Endometrium (tissue), 2 donors: ENCODE measurements around the gene TSPAN18.

ENCODE experiments used
- FAIRE-seq: peaks from 2 replicates; lab custom pipeline; 2012; peaks lifted over from hg19 to GRCh38; lab: Jason Lieb, UNC
- donor health status: control.
- donor health status: control.

TSPAN18 gene

GRCh38 chr11:44759743-44760476 is 33.1 kb downstream of the TSPAN18 start:
- no peak for FAIRE-seq

GRCh38 chr11:44760477-44760872 is 33.7 kb downstream of the TSPAN18 start:
- FAIRE-seq, result no peak

GRCh38 chr11:44760917-44761550 is 34.3 kb downstream of the TSPAN18 start:
- FAIRE-seq, result no peak

- no peak for FAIRE-seq
These were observed 34.8 kb downstream of the TSPAN18 start for GRCh38 chr11:44761551-44761961.

- FAIRE-seq, result no peak
These were observed 36.5 kb downstream of the TSPAN18 start for GRCh38 chr11:44763121-44763820.

- FAIRE-seq, result no peak
These were observed 37.8 kb downstream of the TSPAN18 start for GRCh38 chr11:44764583-44764982.

GRCh38 chr11:44765026-44765595 is 38.3 kb downstream of the TSPAN18 start:
- no peak for FAIRE-seq

- FAIRE-seq, result no peak
These were observed 38.9 kb downstream of the TSPAN18 start for GRCh38 chr11:44765676-44766075.

- no peak for FAIRE-seq
These were observed 39.6 kb downstream of the TSPAN18 start for GRCh38 chr11:44766112-44766971.

GRCh38 chr11:44766972-44767278 is 40.2 kb downstream of the TSPAN18 start:
- no peak for FAIRE-seq

GRCh38 chr11:44767421-44767820 is 40.7 kb downstream of the TSPAN18 start:
- FAIRE-seq, result no peak

GRCh38 chr11:44770401-44770800 is 43.6 kb downstream of the TSPAN18 start:
- FAIRE-seq, result no peak

- FAIRE-seq, result no peak
These were observed 44.5 kb downstream of the TSPAN18 start for GRCh38 chr11:44771252-44771734.

- FAIRE-seq, result no peak
These were observed 45.1 kb downstream of the TSPAN18 start for GRCh38 chr11:44771841-44772240.

GRCh38 chr11:44773351-44773965 is 46.7 kb downstream of the TSPAN18 start:
- FAIRE-seq, result no peak

GRCh38 chr11:44774108-44774507 is 47.3 kb downstream of the TSPAN18 start:
- FAIRE-seq, result peak; percentile 59

- FAIRE-seq, result no peak
These were observed 48.0 kb downstream of the TSPAN18 start for GRCh38 chr11:44774731-44775130.

GRCh38 chr11:44775366-44775984 is 48.7 kb downstream of the TSPAN18 start:
- FAIRE-seq, result no peak

GRCh38 chr11:44775985-44776446 is 49.3 kb downstream of the TSPAN18 start:
- FAIRE-seq, result no peak

GRCh38 chr11:44776551-44777208 is 49.9 kb downstream of the TSPAN18 start:
- FAIRE-seq, result no peak
